Progenitor cell of endocrine pancreas (in vitro differentiated cells): Measurements from ENCODE around the gene SVEP1. TPM values are rescaled to one million over a fixed set of nuclear protein-coding genes. Genes with fewer than 3 reads are reported as not detected.

ENCODE experiments used
- DNase-seq: peaks from one replicate; pipeline ENCODE4 v3.0.0; 2021; ENCODE audit warnings: low spot score; ENCODE audit not compliant: unreplicated experiment
- H3K27ac Mint-ChIP-seq: 2 replicates; pipeline ENCODE4 v1.8.0; 2021; ENCODE audit warnings: mild to moderate bottlenecking, moderate library complexity, mixed read lengths
- H3K27me3 Mint-ChIP-seq: 2 replicates; pipeline ENCODE4 v1.8.0; 2021; ENCODE audit warnings: mixed read lengths
- H3K36me3 Mint-ChIP-seq: 2 replicates; pipeline ENCODE4 v1.8.0; 2022; ENCODE audit warnings: mixed read lengths; ENCODE audit not compliant: insufficient read depth
- H3K4me1 Mint-ChIP-seq: 2 replicates; pipeline ENCODE4 v1.8.0; 2021; ENCODE audit warnings: low read depth, mixed read lengths
- H3K4me3 Mint-ChIP-seq: 2 replicates; pipeline ENCODE4 v1.8.0; 2021; ENCODE audit warnings: low read depth, mild to moderate bottlenecking, moderate library complexity, mixed read lengths
- H3K9me3 Mint-ChIP-seq: 2 replicates; pipeline ENCODE4 v1.8.0; 2021; ENCODE audit warnings: low read depth, mixed read lengths
- total RNA-seq: library from RNA; stranded (reverse); gene quantifications from 2 replicates; pipeline ENCODE4 v1.2.1, GENCODE V29; 2021
- TF ChIP-seq, protein P1 (sequence below): fragments of 200-600 bp; sonication (generic); IDR thresholded peaks from one replicate; pipeline ENCODE4 v1.5.0; 2021; ENCODE audit warnings: antibody characterized with exemption, mild to moderate bottlenecking; ENCODE audit not compliant: unreplicated experiment

Gene SVEP1
- total RNA-seq, 1 donor from 2014 or later: 0.26 TPM

DNA sequence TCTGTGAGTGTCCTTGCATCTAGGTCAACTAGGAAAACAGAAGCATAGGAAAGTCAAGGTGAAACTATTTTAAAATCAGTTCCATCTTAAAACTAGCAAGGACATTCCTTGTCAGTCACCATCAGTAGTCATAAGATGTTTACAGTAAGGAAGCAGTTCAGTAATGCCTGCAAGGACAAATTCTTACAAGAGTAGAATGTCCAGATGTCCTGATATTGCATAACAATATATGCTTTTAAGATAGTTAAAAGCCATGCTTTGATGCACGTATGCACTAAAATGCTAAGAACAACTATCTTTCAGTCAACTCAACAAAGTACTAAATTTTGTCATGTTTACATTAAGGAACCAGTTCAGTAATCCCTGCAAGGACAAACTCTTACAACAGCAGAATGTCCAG is 11.3 kb upstream of the SVEP1 start:
- Mint-ChIP-seq H3K9me3 (peaks cover 23% of the 10 kb centered on the region), H3K27me3 (no peaks in the 10 kb centered on the region), H3K4me3 (no peak overlapping the region), H3K36me3 (peaks cover 4% of the 10 kb centered on the region), H3K27ac (no peak overlapping the region), H3K4me1 (no peaks in the 10 kb centered on the region)
- TF ChIP-seq, protein P1, sequence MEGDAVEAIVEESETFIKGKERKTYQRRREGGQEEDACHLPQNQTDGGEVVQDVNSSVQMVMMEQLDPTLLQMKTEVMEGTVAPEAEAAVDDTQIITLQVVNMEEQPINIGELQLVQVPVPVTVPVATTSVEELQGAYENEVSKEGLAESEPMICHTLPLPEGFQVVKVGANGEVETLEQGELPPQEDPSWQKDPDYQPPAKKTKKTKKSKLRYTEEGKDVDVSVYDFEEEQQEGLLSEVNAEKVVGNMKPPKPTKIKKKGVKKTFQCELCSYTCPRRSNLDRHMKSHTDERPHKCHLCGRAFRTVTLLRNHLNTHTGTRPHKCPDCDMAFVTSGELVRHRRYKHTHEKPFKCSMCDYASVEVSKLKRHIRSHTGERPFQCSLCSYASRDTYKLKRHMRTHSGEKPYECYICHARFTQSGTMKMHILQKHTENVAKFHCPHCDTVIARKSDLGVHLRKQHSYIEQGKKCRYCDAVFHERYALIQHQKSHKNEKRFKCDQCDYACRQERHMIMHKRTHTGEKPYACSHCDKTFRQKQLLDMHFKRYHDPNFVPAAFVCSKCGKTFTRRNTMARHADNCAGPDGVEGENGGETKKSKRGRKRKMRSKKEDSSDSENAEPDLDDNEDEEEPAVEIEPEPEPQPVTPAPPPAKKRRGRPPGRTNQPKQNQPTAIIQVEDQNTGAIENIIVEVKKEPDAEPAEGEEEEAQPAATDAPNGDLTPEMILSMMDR: no peak
- no peak for DNase-seq

DNA sequence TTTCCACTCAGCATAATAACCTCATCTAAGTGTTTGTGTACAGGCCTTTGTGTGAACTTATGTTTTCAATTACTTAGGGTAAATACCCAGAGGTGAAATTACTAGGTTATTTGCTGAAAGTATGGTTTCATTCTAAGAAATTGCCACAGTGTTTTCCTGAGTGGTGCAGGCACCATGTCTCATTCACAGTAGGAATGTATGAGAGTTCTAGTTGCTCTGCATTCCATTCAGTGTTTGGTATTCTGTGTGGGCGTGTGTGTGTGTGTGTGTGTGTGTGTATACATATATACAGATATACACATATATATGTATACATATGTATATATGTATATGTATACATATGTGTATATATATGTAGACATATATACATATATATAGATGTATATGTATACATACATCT is 8.8 kb upstream of the SVEP1 start:
- Mint-ChIP-seq H3K27ac (no peak overlapping the region), H3K27me3 (peaks cover 10% of the 10 kb centered on the region), H3K9me3 (peaks cover 29% of the 10 kb centered on the region), H3K36me3 (peaks cover 4% of the 10 kb centered on the region), H3K4me3 (no peak overlapping the region), H3K4me1 (no peaks in the 10 kb centered on the region)
- no peak for DNase-seq
- TF ChIP-seq, protein P1: no peak

DNA sequence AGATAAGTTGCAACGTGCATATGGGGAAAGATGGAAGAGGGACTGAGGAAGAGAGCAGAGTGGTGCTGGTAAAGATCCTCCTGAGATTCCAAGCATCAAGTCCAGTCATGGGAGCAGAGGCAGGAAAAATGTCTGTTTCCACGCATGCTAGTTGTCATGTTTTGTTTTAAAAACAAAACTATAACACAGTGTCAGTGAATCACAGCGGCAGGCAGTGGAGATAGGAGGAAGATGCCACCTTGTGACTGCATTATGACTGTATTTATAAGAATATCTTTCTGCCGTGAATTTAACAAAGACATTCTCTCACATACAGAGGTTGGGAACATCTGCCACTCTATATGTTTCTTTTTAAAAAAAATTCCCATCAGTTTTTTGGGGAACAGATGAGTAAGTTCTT is 3.7 kb upstream of the SVEP1 start:
- DNase-seq: no peak
- Mint-ChIP-seq H3K27ac (no peak overlapping the region), H3K9me3 (peaks cover 20% of the 10 kb centered on the region), H3K4me3 (no peak overlapping the region), H3K4me1 (peaks cover 8% of the 10 kb centered on the region), H3K27me3 (peaks cover 57% of the 10 kb centered on the region), H3K36me3 (no peaks in the 10 kb centered on the region)
- TF ChIP-seq, protein P1: no peak

DNA sequence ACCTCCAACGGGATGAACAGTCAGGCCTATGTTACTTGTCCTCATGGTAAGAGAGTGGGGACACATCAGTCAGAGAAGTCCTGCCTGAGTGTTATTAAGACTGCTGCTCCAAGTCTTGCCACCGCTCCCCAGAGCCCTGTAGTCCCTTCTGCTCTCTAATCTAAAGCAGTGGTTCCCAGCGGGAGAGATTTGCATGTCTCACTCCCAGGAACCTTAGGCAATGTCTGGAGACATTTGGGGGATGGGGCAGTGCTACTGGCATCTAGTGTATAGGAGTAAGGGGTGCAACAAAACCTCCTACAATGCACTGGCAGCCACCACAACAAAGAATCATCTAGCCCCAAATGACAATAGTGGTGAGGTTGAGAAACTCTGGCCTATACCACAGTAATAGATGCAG is 2.6 kb upstream of the SVEP1 start:
- Mint-ChIP-seq H3K9me3 (peaks cover 17% of the 10 kb centered on the region), H3K27ac (no peak overlapping the region), H3K27me3 (peaks cover 68% of the 10 kb centered on the region), H3K4me3 (no peak overlapping the region), H3K4me1 (peaks cover 8% of the 10 kb centered on the region), H3K36me3 (no peaks in the 10 kb centered on the region)
- TF ChIP-seq, protein P1: no peak
- no peak for DNase-seq

DNA sequence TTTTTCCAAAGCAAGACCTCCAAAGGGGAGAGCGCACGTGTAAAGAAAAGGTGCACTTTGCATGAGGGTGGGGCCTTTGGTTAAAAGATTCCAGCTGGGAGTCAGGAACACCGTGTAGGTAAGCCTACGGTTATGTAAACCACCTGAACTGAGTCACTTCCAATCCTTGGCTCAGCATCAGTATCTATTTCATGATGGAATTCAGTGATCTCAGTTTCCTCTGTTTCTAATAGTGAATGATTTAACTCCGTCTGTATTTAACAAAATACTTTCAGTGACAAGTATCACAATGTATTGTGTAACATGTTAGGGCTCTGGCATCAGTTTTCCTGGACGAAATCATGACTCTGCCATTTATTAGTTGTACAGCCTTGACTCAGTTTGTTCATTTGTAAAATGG is 1.3 kb upstream of the SVEP1 start:
- no peak for DNase-seq
- TF ChIP-seq, protein P1: no peak
- H3K27ac Mint-ChIP-seq: no peak overlapping the region
- H3K27me3 Mint-ChIP-seq: peaks cover 70% of the 10 kb centered on the region
- H3K36me3 Mint-ChIP-seq: no peaks in the 10 kb centered on the region
- H3K4me3 Mint-ChIP-seq: no peak overlapping the region
- H3K4me1 Mint-ChIP-seq: peaks cover 8% of the 10 kb centered on the region
- H3K9me3 Mint-ChIP-seq: peaks cover 7% of the 10 kb centered on the region

DNA sequence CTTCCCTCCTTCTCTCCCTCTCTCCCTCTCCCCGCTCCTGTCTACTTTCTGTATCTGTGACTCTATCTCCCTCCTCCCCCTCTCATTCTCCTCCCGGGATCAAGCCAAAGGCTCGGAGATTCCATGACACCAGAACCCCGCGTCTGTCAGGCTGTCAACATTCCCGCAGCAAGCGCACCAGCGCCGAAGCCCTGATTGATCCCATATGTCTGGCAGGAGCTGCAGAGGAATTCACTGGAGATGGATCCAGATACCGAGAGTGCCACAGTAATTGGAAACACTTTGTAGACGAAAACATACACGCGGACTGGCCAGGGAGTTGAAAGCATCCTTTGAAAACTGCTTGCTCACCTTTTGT is 300 bp upstream of the SVEP1 start:
- Mint-ChIP-seq H3K36me3 (no peaks in the 10 kb centered on the region), H3K27me3 (peaks cover 76% of the 10 kb centered on the region), H3K4me3 (peak overlapping the region; percentile 82), H3K27ac (peak overlapping the region; percentile 12), H3K9me3 (no peaks in the 10 kb centered on the region), H3K4me1 (peaks cover 8% of the 10 kb centered on the region)
- TF ChIP-seq, protein P1: no peak
- no peak for DNase-seq
